Measurements from ENCODE around the gene NDUFB8.

Gene NDUFB8

DNA sequence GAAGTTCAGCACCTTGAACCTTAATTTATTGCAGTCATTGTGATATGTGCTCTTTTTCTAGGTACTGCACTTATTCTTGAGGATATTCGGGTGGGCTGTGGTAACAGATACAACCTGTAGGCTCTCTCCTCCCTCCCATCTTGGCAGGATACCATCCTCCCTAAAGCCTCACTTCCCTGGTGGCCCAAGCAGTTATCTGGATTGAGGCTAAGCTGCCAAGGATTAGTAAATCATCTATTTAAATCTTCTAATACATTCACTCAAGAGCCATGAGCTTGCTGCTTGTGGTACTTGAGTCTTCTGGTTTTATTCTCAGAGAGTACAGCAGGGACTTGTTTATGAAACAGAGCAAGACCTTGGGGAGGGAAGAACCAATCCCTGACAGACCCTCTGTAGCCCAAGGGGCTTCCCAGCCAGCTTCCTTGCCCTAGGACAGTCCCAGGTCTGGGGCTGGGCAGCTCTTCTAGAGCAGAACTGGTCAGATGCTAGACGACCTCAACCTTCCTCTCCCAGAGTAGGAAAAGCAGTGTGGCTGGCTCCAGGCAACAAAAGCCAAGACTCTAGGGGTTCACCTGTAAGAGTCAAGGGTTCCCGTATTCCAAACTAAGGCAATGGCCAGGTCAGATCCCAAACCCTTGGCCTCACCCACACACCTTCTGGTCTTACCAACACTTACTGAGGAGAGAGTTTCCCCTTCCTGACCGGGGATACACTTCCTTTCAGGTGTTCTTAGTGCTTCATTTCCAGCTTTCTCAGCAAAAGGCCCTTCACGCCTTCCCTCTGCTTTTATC is 45.6 kb downstream of the NDUFB8 start:
- TF ChIP-seq POLR2AphosphoS5 (IDR thresholded peaks at IDR 0.05; ENCODE audit: low read depth, low read length) (no peak), FOXP2 (optimal IDR thresholded peaks at IDR 0.05; ENCODE audit: borderline replicate concordance, extremely low read depth, extremely low read length, insufficient read depth) (no peak), SIN3A (IDR thresholded peaks at IDR 0.05; ENCODE audit: borderline replicate concordance, insufficient read depth, low read length) (no peak), TAF1 (IDR thresholded peaks at IDR 0.05; ENCODE audit: borderline replicate concordance, insufficient read depth, low read length) (no peak)
- TF ChIP-seq, protein P1, sequence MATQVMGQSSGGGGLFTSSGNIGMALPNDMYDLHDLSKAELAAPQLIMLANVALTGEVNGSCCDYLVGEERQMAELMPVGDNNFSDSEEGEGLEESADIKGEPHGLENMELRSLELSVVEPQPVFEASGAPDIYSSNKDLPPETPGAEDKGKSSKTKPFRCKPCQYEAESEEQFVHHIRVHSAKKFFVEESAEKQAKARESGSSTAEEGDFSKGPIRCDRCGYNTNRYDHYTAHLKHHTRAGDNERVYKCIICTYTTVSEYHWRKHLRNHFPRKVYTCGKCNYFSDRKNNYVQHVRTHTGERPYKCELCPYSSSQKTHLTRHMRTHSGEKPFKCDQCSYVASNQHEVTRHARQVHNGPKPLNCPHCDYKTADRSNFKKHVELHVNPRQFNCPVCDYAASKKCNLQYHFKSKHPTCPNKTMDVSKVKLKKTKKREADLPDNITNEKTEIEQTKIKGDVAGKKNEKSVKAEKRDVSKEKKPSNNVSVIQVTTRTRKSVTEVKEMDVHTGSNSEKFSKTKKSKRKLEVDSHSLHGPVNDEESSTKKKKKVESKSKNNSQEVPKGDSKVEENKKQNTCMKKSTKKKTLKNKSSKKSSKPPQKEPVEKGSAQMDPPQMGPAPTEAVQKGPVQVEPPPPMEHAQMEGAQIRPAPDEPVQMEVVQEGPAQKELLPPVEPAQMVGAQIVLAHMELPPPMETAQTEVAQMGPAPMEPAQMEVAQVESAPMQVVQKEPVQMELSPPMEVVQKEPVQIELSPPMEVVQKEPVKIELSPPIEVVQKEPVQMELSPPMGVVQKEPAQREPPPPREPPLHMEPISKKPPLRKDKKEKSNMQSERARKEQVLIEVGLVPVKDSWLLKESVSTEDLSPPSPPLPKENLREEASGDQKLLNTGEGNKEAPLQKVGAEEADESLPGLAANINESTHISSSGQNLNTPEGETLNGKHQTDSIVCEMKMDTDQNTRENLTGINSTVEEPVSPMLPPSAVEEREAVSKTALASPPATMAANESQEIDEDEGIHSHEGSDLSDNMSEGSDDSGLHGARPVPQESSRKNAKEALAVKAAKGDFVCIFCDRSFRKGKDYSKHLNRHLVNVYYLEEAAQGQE (IDR thresholded peaks at IDR 0.05; ENCODE audit: insufficient read depth in 1 of 2, low read depth in 2 of 2, low read length in 2 of 2) = no peak

DNA sequence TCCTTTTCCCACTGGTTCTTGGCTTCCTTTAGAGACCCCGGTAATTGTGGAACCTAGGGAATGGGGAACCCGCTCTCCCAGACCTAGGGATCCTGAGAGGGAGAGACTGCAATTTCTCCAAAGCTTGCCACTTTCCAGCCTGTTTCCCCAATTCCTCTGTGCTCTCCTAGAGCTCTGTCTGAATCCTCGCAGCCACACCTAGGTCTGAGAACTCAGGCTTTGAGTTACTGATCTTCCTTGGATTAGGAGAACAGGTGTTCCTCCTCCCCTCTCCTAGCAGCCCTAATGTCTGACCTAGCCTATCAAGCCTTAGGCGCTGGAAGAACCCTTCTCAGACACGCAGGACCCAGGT is 46.9 kb downstream of the NDUFB8 start:
- TF ChIP-seq, protein P1 (IDR thresholded peaks at IDR 0.05; ENCODE audit: insufficient read depth in 1 of 2, low read depth in 2 of 2, low read length in 2 of 2) = no peak
- no peak for TF ChIP-seq TAF1 (IDR thresholded peaks at IDR 0.05; ENCODE audit: borderline replicate concordance, insufficient read depth, low read length)
- no peak for TF ChIP-seq POLR2AphosphoS5 (IDR thresholded peaks at IDR 0.05; ENCODE audit: low read depth, low read length)
- TF ChIP-seq FOXP2 (optimal IDR thresholded peaks at IDR 0.05; ENCODE audit: borderline replicate concordance, extremely low read depth, extremely low read length, insufficient read depth) = no peak

DNA sequence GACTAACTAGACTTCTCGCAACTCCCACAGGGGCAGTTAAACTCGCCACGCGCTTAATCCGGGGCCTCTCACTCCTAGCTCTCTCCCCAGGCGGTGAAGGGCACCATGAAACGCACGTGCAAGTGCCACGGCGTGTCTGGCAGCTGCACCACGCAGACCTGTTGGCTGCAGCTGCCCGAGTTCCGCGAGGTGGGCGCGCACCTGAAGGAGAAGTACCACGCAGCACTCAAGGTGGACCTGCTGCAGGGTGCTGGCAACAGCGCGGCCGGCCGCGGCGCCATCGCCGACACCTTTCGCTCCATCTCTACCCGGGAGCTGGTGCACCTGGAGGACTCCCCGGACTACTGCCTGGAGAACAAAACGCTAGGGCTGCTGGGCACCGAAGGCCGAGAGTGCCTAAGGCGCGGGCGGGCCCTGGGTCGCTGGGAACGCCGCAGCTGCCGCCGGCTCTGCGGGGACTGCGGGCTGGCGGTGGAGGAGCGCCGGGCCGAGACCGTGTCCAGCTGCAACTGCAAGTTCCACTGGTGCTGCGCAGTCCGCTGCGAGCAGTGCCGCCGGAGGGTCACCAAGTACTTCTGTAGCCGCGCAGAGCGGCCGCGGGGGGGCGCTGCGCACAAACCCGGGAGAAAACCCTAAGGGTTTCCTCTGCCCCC is 47.4 kb downstream of the NDUFB8 start:
- TF ChIP-seq TAF1 (IDR thresholded peaks at IDR 0.05; ENCODE audit: borderline replicate concordance, insufficient read depth, low read length) = no peak
- no peak for TF ChIP-seq SIN3A (IDR thresholded peaks at IDR 0.05; ENCODE audit: borderline replicate concordance, insufficient read depth, low read length)
- no peak for TF ChIP-seq FOXP2 (optimal IDR thresholded peaks at IDR 0.05; ENCODE audit: borderline replicate concordance, extremely low read depth, extremely low read length, insufficient read depth)
- TF ChIP-seq, protein P1 (IDR thresholded peaks at IDR 0.05; ENCODE audit: insufficient read depth in 1 of 2, low read depth in 2 of 2, low read length in 2 of 2) = no peak
- TF ChIP-seq POLR2AphosphoS5 (IDR thresholded peaks at IDR 0.05; ENCODE audit: low read depth, low read length) = no peak

DNA sequence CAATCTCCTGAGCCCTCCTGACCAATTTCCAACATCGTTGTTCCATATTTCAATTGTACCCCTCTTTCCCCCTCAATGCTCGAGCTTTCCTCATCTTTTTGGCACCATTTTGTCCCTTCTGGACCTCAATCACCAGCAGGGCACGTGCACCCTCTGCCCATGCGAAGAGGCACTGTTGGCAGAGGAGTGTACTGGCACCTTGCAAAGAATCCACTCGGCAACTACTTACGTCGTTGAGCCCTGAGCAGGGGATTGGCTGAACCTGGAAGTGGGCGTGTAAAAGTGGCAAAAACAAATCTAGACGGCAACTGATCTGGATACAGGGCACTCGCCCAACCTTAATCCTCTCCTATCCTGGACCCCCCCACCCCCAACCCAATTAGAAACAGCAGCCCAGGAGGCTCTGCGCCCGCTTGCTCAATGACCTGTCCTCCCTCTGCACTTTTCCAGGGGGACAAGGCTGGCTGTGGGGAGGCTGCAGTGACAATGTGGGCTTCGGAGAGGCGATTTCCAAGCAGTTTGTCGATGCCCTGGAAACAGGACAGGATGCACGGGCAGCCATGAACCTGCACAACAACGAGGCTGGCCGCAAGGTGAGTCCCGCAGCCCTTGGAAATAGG is 48.1 kb downstream of the NDUFB8 start:
- TF ChIP-seq POLR2AphosphoS5 (IDR thresholded peaks at IDR 0.05; ENCODE audit: low read depth, low read length) (no peak), TAF1 (IDR thresholded peaks at IDR 0.05; ENCODE audit: borderline replicate concordance, insufficient read depth, low read length) (no peak), FOXP2 (optimal IDR thresholded peaks at IDR 0.05; ENCODE audit: borderline replicate concordance, extremely low read depth, extremely low read length, insufficient read depth) (no peak), SIN3A (IDR thresholded peaks at IDR 0.05; ENCODE audit: borderline replicate concordance, insufficient read depth, low read length) (no peak)
- TF ChIP-seq, protein P1 (IDR thresholded peaks at IDR 0.05; ENCODE audit: insufficient read depth in 1 of 2, low read depth in 2 of 2, low read length in 2 of 2) = no peak

All from PFSK-1 (cell line).